Measurements from ENCODE around the gene SUSD3. TPM values are rescaled to one million over a fixed set of nuclear protein-coding genes. Genes with fewer than 3 reads are reported as not detected.

SUSD3 gene
- total and polyA plus RNA-seq, 2 of the 8 experiments (the other 6 are each of a cell fraction or from before 2014, with no cell fraction given), result 5.5 to 35.4 TPM

DNA sequence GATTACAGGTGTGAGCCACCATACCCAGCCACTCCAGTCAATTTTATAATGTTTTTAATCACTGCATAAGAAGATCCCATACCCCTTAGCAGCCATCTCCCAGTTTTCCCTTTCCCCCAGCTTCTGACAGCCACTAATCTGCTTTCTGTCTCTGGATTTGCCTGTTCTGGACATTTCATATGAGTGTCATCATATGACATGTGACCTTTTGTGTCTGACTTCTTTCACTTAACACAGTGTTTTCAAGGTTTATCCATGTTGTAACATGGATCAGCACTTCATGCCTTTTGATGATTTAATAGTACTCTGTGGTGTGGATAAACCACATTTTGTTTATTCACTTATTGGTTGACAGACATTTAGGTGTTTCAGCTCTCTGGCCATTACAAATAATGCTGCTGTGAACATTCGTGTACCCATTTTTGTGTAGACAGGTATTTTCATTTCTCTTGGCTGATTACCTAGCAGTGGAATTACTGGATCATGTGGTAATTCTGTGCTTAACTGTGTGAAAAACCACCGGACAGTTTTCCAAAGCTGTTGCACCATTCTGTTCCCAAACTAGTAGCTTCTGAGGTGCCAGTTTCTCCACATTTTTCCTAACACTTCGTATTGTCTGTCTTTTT, 8.6 kb downstream of the SUSD3 start:
- DNase-seq (ENCODE audit: low read depth in 1 of 2, low spot score in 2 of 2) (no peak), FAIRE-seq (no peak)
- Histone ChIP-seq H3K27ac (ENCODE audit: low read depth, low read length) (no peak overlapping the region), H4K8ac (ENCODE audit: extremely low read depth, insufficient read depth, low read length) (no peak overlapping the region), H2BK20ac (ENCODE audit: low read length) (no peak overlapping the region), H3K4me1 (replicated peaks in 1 of 4; ENCODE audit: control insufficient read depth in 3 of 4, insufficient read depth in 4 of 4, low read length in 3 of 4) (peaks cover 0 to 7% (median 1%) of the 10 kb centered on the region in 4 experiments; a peak in 6 of 7 replicates), H3K4me2 (ENCODE audit: insufficient read depth in 1 of 2, low read depth in 2 of 2, low read length in 2 of 2) (no peak overlapping the region), H3K79me1 (ENCODE audit: low read depth, low read length) (no peaks in the 10 kb centered on the region; the same call in 1 of the 2 replicates), H2AK5ac (ENCODE audit: low read depth, low read length) (no peak overlapping the region), H4K20me1 (replicated peaks in 1 of 2; ENCODE audit: control insufficient read depth in 1 of 2, insufficient read depth in 2 of 2, low read length in 2 of 2) (no peaks in the 10 kb centered on the region), H4K91ac (replicated peaks; ENCODE audit: insufficient read length, low read length) (no peak overlapping the region), H3K4ac (replicated peaks; ENCODE audit: insufficient read length, low read depth, low read length) (no peak overlapping the region), H3K79me2 (ENCODE audit: control insufficient read depth in 1 of 2, insufficient read depth in 2 of 2, low read length in 2 of 2) (no peaks in the 10 kb centered on the region), H3K56ac (replicated peaks; ENCODE audit: insufficient read length, low read depth, low read length) (no peak overlapping the region), H2BK15ac (ENCODE audit: low read length) (no peak overlapping the region), H3K23ac (ENCODE audit: insufficient read length) (no peak overlapping the region), H3K27me3 (replicated peaks in 1 of 4; ENCODE audit: control insufficient read depth in 3 of 4, extremely low read depth in 1 of 4, insufficient read depth in 3 of 4, low read length in 3 of 4) (no peaks in the 10 kb centered on the region), H3K18ac (ENCODE audit: extremely low read depth, low read length) (no peak overlapping the region), H2BK12ac (ENCODE audit: low read depth, low read length) (no peak overlapping the region), H4K5ac (ENCODE audit: insufficient read length, low read depth, low read length) (no peak overlapping the region), H3K4me3 (ENCODE audit: extremely low read depth in 1 of 4, insufficient read depth in 2 of 4, low read depth in 3 of 4, low read length in 4 of 4) (no peak overlapping the region), H3K9ac (replicated peaks in 1 of 4; ENCODE audit: extremely low read depth in 1 of 4, low read depth in 3 of 4, low read length in 3 of 4) (no peak overlapping the region), H2BK5ac (ENCODE audit: low read depth, low read length) (no peak overlapping the region), H2BK120ac (replicated peaks; ENCODE audit: low read depth, low read length) (no peak overlapping the region), H3K9me3 (ENCODE audit: insufficient read depth in 2 of 2, low read depth in 1 of 2, low read length in 1 of 2) (no peaks in the 10 kb centered on the region), H3K36me3 (ENCODE audit: control insufficient read depth in 2 of 4, insufficient read depth in 4 of 4, low read length in 3 of 4) (no peaks in the 10 kb centered on the region), H2AFZ (ENCODE audit: low read length) (no peak overlapping the region), H3K14ac (ENCODE audit: insufficient read length) (no peak overlapping the region), H3K23me2 (ENCODE audit: low read depth, low read length) (no peaks in the 10 kb centered on the region)
- CTCF ChIA-PET (ENCODE audit: partially characterized antibody), result interaction anchor here (0.6 to 1.2 kb wide), 4 partner anchors 9 to 33 kb away, joined by 3 to 5 read pairs (median 3); no protein-coding TSS in a partner anchor
- POLR2A ChIA-PET (ENCODE audit: partially characterized antibody), result interaction anchor here (1.1 kb wide), 1 partner anchor 39 kb away, joined by 3 read pairs; no protein-coding TSS in a partner anchor
- TF ChIP-seq JUN (IDR thresholded peaks at IDR 0.05; ENCODE audit: low read depth, low read length) (no peak), SP1 (IDR thresholded peaks at IDR 0.05; ENCODE audit: low read depth, low read length) (no peak), SIN3A (conservative IDR thresholded peaks at IDR 0.05 in 1 of 2, IDR thresholded peaks at IDR 0.05 in 1 of 2; ENCODE audit: low read depth in 1 of 2, low read length in 2 of 2) (no peak), SP2 (IDR thresholded peaks at IDR 0.05; ENCODE audit: low read length) (no peak), RBBP5 (IDR thresholded peaks at IDR 0.05; ENCODE audit: borderline replicate concordance, low read depth, low read length) (no peak), YY1 (IDR thresholded peaks at IDR 0.05; ENCODE audit: low read depth, low read length) (no peak), SIX5 (IDR thresholded peaks at IDR 0.05; ENCODE audit: low read depth, low read length) (no peak), TAF1 (IDR thresholded peaks at IDR 0.05; ENCODE audit: low read depth, low read length) (no peak), CBX5 (IDR thresholded peaks at IDR 0.05; ENCODE audit: low read depth, low read length) (no peak), RAD21 (IDR thresholded peaks at IDR 0.05 in 1 of 2, conservative IDR thresholded peaks at IDR 0.05 in 1 of 2; ENCODE audit: low read depth in 2 of 2, low read length in 2 of 2) (no peak), SIRT6 (IDR thresholded peaks at IDR 0.05; ENCODE audit: low read length) (no peak), CHD2 (IDR thresholded peaks at IDR 0.05; ENCODE audit: low read length) (no peak), BCL11A (IDR thresholded peaks at IDR 0.05; ENCODE audit: low read depth in 2 of 2, low read length in 2 of 2) (no peak)
- 83% methylated on average over 3 of the region's 3 CpGs; no CpG with 5 or more reads in 1 of the 2 experiments for WGBS, 2 experiments (ENCODE audit: extremely low coverage in 1 of 2, insufficient coverage in 1 of 2, insufficient read length in 1 of 2, insufficient replicate concordance in 2 of 2, low coverage in 1 of 2, low lambda C conversion rate in 2 of 2, missing lambda C conversion rate in 1 of 2)

Data from H1 (cell line).